Tibial artery (tissue), 4 donors: Measurements from ENCODE around the gene ZNF415.

ENCODE experiments used
- DNase-seq, 2 donors: peaks; one replicate each; pipeline ENCODE4 v3.0.0-alpha.2; 2019
- H3K27ac ChIP-seq, 2 donors: fragments of 200-600 bp; sonication (generic) in 1 of 2; 1 replicate in 1 of 2; 2 replicates in 1 of 2; pipeline ENCODE4 v1.5.1; 2018 to 2019; ENCODE audit warnings: mild to moderate bottlenecking in 1 of 2
- H3K27me3 ChIP-seq, 2 donors: fragments of 200-600 bp; sonication (generic) in 1 of 2; one replicate each; pipeline versions ENCODE4 v1.5.1 to v1.6.0; 2016 to 2019
- H3K36me3 ChIP-seq, 3 donors: fragments of 200-600 bp; sonication (generic) in 2 of 3; one replicate each; pipeline ENCODE4 v1.5.1; 2016 to 2019; ENCODE audit warnings: mild to moderate bottlenecking in 2 of 3
- H3K4me1 ChIP-seq, 4 donors: fragments of 200-600 bp; sonication (generic) in 2 of 4; 1 replicate in 3 of 4; 2 replicates in 1 of 4; pipeline ENCODE4 v1.5.1; 2016 to 2019
- H3K4me3 ChIP-seq, 2 donors: fragments of 200-600 bp; sonication (generic) in 1 of 2; 1 replicate in 1 of 2; 2 replicates in 1 of 2; pipeline ENCODE4 v1.5.1; 2018 to 2019; ENCODE audit warnings: mild to moderate bottlenecking in 2 of 2
- H3K9me3 ChIP-seq, 3 donors: fragments of 200-600 bp; sonication (generic) in 1 of 3; one replicate each; pipeline ENCODE4 v1.5.1; 2016 to 2019
- CTCF ChIP-seq, 2 experiments: fragments of 200-600 bp in 1 of 2; fragments of 450-650 bp in 1 of 2; IDR thresholded peaks; one replicate each; pipeline ENCODE4 v1.5.1; 2017 to 2019; ENCODE audit warnings: antibody characterized with exemption in 2 of 2, mild to moderate bottlenecking in 1 of 2, moderate library complexity in 1 of 2
- intact Hi-C: fragments of 100-400 bp; cut with DNase I; formaldehyde crosslinking; loops from one replicate; pipeline ENCODE4 v1.15.0; 2023; ENCODE audit warnings: low total_unique reads

Gene ZNF415

GRCh38 chr19:53082929-53083328, 49.8 kb downstream of the ZNF415 start:
- intact Hi-C loops = no loop called here
- Histone ChIP-seq H3K36me3 (peaks cover 73 to 96% (median 83%) of the 10 kb centered on the region in 3 donors), H3K4me1 (no peaks in the 10 kb centered on the region), H3K9me3 (peaks cover 4 to 19% (median 4%) of the 10 kb centered on the region in 3 donors), H3K4me3 (no peak overlapping the region), H3K27ac (no peak overlapping the region), H3K27me3 (no peaks in the 10 kb centered on the region)
- DNase-seq = no peak
- no peak for TF ChIP-seq CTCF (IDR thresholded peaks at IDR 0.05)

GRCh38 chr19:53079313-53079924, 53.3 kb downstream of the ZNF415 start:
- intact Hi-C loops = no loop called here
- no peak overlapping the region for H3K27ac ChIP-seq
- peaks cover 4 to 48% (median 8%) of the 10 kb centered on the region in 3 donors for H3K9me3 ChIP-seq
- no peaks in the 10 kb centered on the region for H3K27me3 ChIP-seq
- H3K4me3 ChIP-seq = no peak overlapping the region
- H3K4me1 ChIP-seq = no peaks in the 10 kb centered on the region
- no peak for DNase-seq
- H3K36me3 ChIP-seq = peaks cover 70 to 94% (median 85%) of the 10 kb centered on the region in 3 donors
- TF ChIP-seq CTCF (IDR thresholded peaks at IDR 0.05) = no peak

GRCh38 chr19:53078668-53079067, 54.0 kb downstream of the ZNF415 start:
- Histone ChIP-seq H3K4me1 (no peaks in the 10 kb centered on the region), H3K27me3 (no peaks in the 10 kb centered on the region), H3K9me3 (peaks cover 4 to 56% (median 8%) of the 10 kb centered on the region in 3 donors), H3K4me3 (no peak overlapping the region), H3K36me3 (peaks cover 71 to 94% (median 85%) of the 10 kb centered on the region in 3 donors), H3K27ac (no peak overlapping the region)
- intact Hi-C loops = no loop called here
- TF ChIP-seq CTCF (IDR thresholded peaks at IDR 0.05) = no peak
- no peak for DNase-seq

GRCh38 chr19:53076984-53077383, 55.7 kb downstream of the ZNF415 start:
- H3K4me3 ChIP-seq = no peak overlapping the region
- intact Hi-C loops = no loop called here
- peaks cover 71 to 94% (median 85%) of the 10 kb centered on the region in 3 donors for H3K36me3 ChIP-seq
- H3K9me3 ChIP-seq = peaks cover 4 to 72% (median 8%) of the 10 kb centered on the region in 3 donors
- H3K4me1 ChIP-seq = no peaks in the 10 kb centered on the region
- TF ChIP-seq CTCF (IDR thresholded peaks at IDR 0.05) = peak; percentile 18 to 26
- no peak overlapping the region for H3K27ac ChIP-seq
- DNase-seq = no peak
- H3K27me3 ChIP-seq = no peaks in the 10 kb centered on the region

GRCh38 chr19:53068834-53069233, 63.9 kb downstream of the ZNF415 start:
- peaks cover 91 to 98% (median 97%) of the 10 kb centered on the region in 3 donors for H3K36me3 ChIP-seq

More at GRCh38 chr19:53068834-53069233, 63.9 kb downstream of the ZNF415 start:
- Histone ChIP-seq H3K27ac (no peak overlapping the region), H3K4me3 (no peak overlapping the region), H3K27me3 (no peaks in the 10 kb centered on the region), H3K4me1 (no peaks in the 10 kb centered on the region), H3K9me3 (peaks cover 10 to 99% (median 65%) of the 10 kb centered on the region in 3 donors)
- no peak for TF ChIP-seq CTCF (IDR thresholded peaks at IDR 0.05)
- DNase-seq = no peak
- intact Hi-C loops = no loop called here
